PC-9 (cell line): ENCODE measurements around the gene MAPKAP1. TPM values are rescaled to one million over a fixed set of nuclear protein-coding genes. Genes with fewer than 3 reads are reported as not detected.

Source experiments
- BruUV-seq: library from RNA; stranded (reverse); fragments of 400-500 nt; replicated peaks from 2 replicates; lab custom pipeline; 2021; lab: Mats Ljungman, UMichigan
- CTCF ChIA-PET: fragments of 300-600 bp; sonication (Branson Sonifier 250); formaldehyde crosslinking; loops from one replicate; lab custom pipeline; 2022; ENCODE audit warnings: antibody characterized with exemption; lab: Charles Lee
- POLR2A ChIA-PET: fragments of 300-600 bp; sonication (Branson Sonifier 250); formaldehyde crosslinking; loops from one replicate; lab custom pipeline; 2022; ENCODE audit warnings: antibody characterized with exemption; ENCODE audit not compliant: unreplicated experiment; lab: Charles Lee
- DNase-seq, 2 experiments: peaks; one replicate each; pipeline versions ENCODE4 v3.0.0 to v3.0.0-alpha.2; 2015 to 2022; ENCODE audit warnings: mixed read lengths in 1 of 2
- H2AFZ ChIP-seq: fragments of 200-600 bp; sonication (generic); 2 replicates; pipeline ENCODE4 v1.8.1; 2017; ENCODE audit warnings: antibody characterized with exemption
- H3F3A ChIP-seq: fragments of 200-600 bp; sonication (generic); 2 replicates; pipeline ENCODE4 v1.8.1; 2017; ENCODE audit warnings: antibody characterized with exemption, mild to moderate bottlenecking, low read depth; ENCODE audit not compliant: insufficient read depth
- H3K27ac ChIP-seq: fragments of 200-600 bp; sonication (generic); 2 replicates; pipeline ENCODE4 v1.6.1; 2016; ENCODE audit warnings: mixed run types
- H3K27me3 ChIP-seq: fragments of 200-600 bp; sonication (generic); 2 replicates; pipeline ENCODE4 v1.6.1; 2016; ENCODE audit warnings: low read depth, mixed run types; ENCODE audit not compliant: insufficient read depth
- H3K36me3 ChIP-seq: fragments of 200-600 bp; sonication (generic); 2 replicates; pipeline ENCODE4 v1.6.1; 2016; ENCODE audit warnings: low read depth, mixed run types
- H3K4me1 ChIP-seq: fragments of 200-600 bp; sonication (generic); replicated peaks from 2 replicates; pipeline ENCODE4 v1.6.1; 2016; ENCODE audit warnings: mixed run types; ENCODE audit not compliant: insufficient read depth
- H3K4me2 ChIP-seq: fragments of 200-600 bp; sonication (generic); 2 replicates; pipeline ENCODE4 v1.6.1; 2017; ENCODE audit warnings: mixed run types
- H3K4me3 ChIP-seq: fragments of 200-600 bp; sonication (generic); 2 replicates; pipeline ENCODE4 v1.6.1; 2016; ENCODE audit warnings: mixed run types
- H3K79me2 ChIP-seq: fragments of 200-600 bp; sonication (generic); 2 replicates; pipeline ENCODE4 v1.6.1; 2017; ENCODE audit warnings: low read depth, mixed run types
- H3K9me2 ChIP-seq: fragments of 200-600 bp; sonication (generic); 2 replicates; pipeline ENCODE4 v1.8.1; 2017; ENCODE audit warnings: mild to moderate bottlenecking; ENCODE audit not compliant: insufficient read depth
- H3K9me3 ChIP-seq: fragments of 200-600 bp; sonication (generic); 2 replicates; pipeline ENCODE4 v1.8.1; 2016; ENCODE audit warnings: low read depth; ENCODE audit not compliant: insufficient read depth
- H4K20me1 ChIP-seq: fragments of 200-600 bp; sonication (generic); 2 replicates; pipeline ENCODE4 v1.8.1; 2017; ENCODE audit not compliant: insufficient read depth
- CTCF ChIP-seq: fragments of 200-600 bp; sonication (generic); conservative IDR thresholded peaks from 2 replicates; pipeline ENCODE4 v1.6.1; 2017; ENCODE audit warnings: mixed run types, antibody characterized with exemption, mild to moderate bottlenecking, moderate library complexity
- EZH2 ChIP-seq: fragments of 200-600 bp; sonication (generic); IDR thresholded peaks from 2 replicates; pipeline ENCODE4 v1.8.0; 2017; ENCODE audit warnings: antibody characterized with exemption, low read depth
- intact Hi-C: fragments of 100-400 bp; cut with micrococcal nuclease; formaldehyde crosslinking; loops from one replicate; pipeline ENCODE4 v1.10.0; 2022; ENCODE audit not compliant: unreplicated experiment
- total RNA-seq: library from RNA; stranded (reverse); gene quantifications from 2 replicates; pipeline ENCODE4 v1.2.3, GENCODE V29; 2021

MAPKAP1 gene
- total RNA-seq, 1 experiment from 2014 or later = 115 TPM

- Histone ChIP-seq H3K9me2 (no peaks in the 10 kb centered on the region), H3K4me1 (no peaks in the 10 kb centered on the region), H3K4me2 (no peak overlapping the region), H3K27ac (no peak overlapping the region), H3K36me3 (no peaks in the 10 kb centered on the region), H3K27me3 (no peaks in the 10 kb centered on the region), H3K9me3 (no peaks in the 10 kb centered on the region), H3F3A (no peaks in the 10 kb centered on the region), H3K79me2 (no peaks in the 10 kb centered on the region), H2AFZ (no peak overlapping the region), H4K20me1 (no peaks in the 10 kb centered on the region), H3K4me3 (no peak overlapping the region)
- ChIA-PET POLR2A (no interaction called here), CTCF (no interaction called here)
- TF ChIP-seq EZH2 (no peak), CTCF (no peak)
- intact Hi-C loops = no loop called here
- DNase-seq = no peak
- no TSS peak for BruUV-seq
These were observed 219.2 kb downstream of the MAPKAP1 start for GRCh38 chr9:125487842-125488241.

GRCh38 chr9:125486576-125486975 is 220.4 kb downstream of the MAPKAP1 start:
- H3K27me3 ChIP-seq = no peaks in the 10 kb centered on the region
- TF ChIP-seq CTCF (no peak), EZH2 (no peak)
- no peak for DNase-seq
- H3K36me3 ChIP-seq = no peaks in the 10 kb centered on the region
- no peaks in the 10 kb centered on the region for H3F3A ChIP-seq
- intact Hi-C loops = no loop called here
- no peaks in the 10 kb centered on the region for H3K79me2 ChIP-seq
- BruUV-seq = no TSS peak
- no peaks in the 10 kb centered on the region for H4K20me1 ChIP-seq
- no peaks in the 10 kb centered on the region for H3K4me1 ChIP-seq
- ChIA-PET CTCF (no interaction called here), POLR2A (interaction anchor here (1.1 kb wide), 1 partner anchor 24 kb away, joined by 3 read pairs; no protein-coding TSS in a partner anchor)
- no peak overlapping the region for H3K4me3 ChIP-seq
- H3K4me2 ChIP-seq = no peak overlapping the region
- no peaks in the 10 kb centered on the region for H3K9me2 ChIP-seq
- no peaks in the 10 kb centered on the region for H3K9me3 ChIP-seq
- no peak overlapping the region for H3K27ac ChIP-seq
- no peak overlapping the region for H2AFZ ChIP-seq

- H2AFZ ChIP-seq = no peak overlapping the region
- no peaks in the 10 kb centered on the region for H3K9me2 ChIP-seq
- no peaks in the 10 kb centered on the region for H3K9me3 ChIP-seq
- no TSS peak for BruUV-seq
- no peaks in the 10 kb centered on the region for H3F3A ChIP-seq
- no peak for DNase-seq
- no peaks in the 10 kb centered on the region for H3K79me2 ChIP-seq
- H3K27ac ChIP-seq = no peak overlapping the region
- ChIA-PET POLR2A (interaction anchor here (1.1 kb wide), 1 partner anchor 23 kb away, joined by 3 read pairs; no protein-coding TSS in a partner anchor), CTCF (no interaction called here)
- H4K20me1 ChIP-seq = no peaks in the 10 kb centered on the region
- no peak for TF ChIP-seq CTCF
- intact Hi-C loops = no loop called here
- no peak overlapping the region for H3K4me2 ChIP-seq
- no peaks in the 10 kb centered on the region for H3K36me3 ChIP-seq
- no peaks in the 10 kb centered on the region for H3K4me1 ChIP-seq
- no peak overlapping the region for H3K4me3 ChIP-seq
- no peaks in the 10 kb centered on the region for H3K27me3 ChIP-seq
These were observed 220.9 kb downstream of the MAPKAP1 start for GRCh38 chr9:125486152-125486508.
